Stimulated activated CD4-positive, alpha-beta T cell treated with anti-CD3 and anti-CD28 coated beads, Interleukin-4, amount 100 ng/mL, for 48 hours (primary cell): ENCODE measurements around the gene WAC.
"Not testable (repeated sequence)": the region's sequence is repeated elsewhere in the genome, so short reads cannot be mapped to it uniquely, and the experiment has no call there.

ENCODE experiments used
- DNase-seq, 2 donors: peaks; one replicate each; pipeline ENCODE4 v3.0.0-alpha.2; 2020; ENCODE audit warnings: low read depth in 2 of 2

WAC gene

GRCh38 chr10:28532337-28533185 is at the start of gene WAC:
Gene WAC (plus strand): TSS chr10:28533118. CDS start chr10:28533580, 462 bp downstream.
- DNase-seq: peak; percentile 94 to 97

DNA sequence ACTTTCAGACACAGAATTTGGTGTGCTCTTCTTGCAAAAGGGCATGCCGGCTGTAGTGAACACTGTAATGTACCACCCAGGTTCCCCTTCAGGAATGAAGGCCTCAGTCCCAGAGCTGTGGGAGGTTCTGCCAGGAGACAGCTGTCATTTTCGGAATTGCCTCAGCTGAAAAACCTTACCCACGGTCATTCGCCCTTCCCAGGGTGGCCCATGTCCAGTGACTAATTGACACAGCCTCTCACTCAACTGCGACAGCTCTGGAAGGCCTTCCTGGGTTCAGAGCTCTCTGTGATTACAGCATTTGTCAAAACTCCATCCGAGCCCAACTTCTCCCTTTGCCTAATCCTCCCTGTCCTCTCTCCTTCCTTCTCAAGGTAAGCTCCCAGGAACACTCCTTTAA is 43.7 kb upstream of the WAC start:
- no peak for DNase-seq

GRCh38 chr10:28490256-28490865 is 42.6 kb upstream of the WAC start:
- DNase-seq: not testable (repeated sequence)

DNA sequence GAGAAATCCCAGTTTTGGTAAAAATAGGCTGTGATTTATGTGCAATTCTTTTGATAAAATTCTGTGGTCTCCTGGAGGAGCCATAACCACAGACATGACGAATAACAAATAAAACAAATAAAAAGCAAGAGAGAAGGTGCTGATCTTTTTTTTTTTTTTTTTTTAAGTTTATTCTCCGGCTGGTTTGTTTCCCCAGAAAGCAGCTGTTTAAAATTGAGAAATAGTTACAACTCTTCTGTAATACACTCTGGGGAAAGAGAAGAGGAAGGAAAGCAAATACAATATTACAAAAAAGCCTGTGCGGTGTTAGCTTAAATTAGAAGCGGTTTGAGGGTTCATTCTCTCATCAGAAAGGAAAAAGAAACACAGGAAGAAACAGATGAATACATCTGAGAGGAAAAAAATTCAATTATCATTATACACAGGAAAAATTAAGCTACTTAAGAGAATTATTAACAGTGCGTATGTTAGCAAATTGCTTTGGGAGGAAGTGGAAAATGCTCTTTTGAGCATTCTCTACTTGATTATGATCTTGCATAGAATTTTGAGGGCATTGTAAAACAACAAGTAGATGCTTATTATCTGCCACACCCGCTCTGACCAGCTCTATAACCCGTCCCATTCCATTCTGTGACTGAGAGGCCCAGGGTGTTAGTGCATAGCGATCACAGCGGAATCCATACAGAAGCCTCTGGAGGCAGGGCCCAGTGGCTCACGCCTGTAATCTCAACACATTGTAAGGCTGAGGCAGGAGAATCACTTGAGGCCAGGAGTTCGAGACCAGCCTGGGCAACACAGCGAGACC is 40.6 kb upstream of the WAC start:
- DNase-seq: no peak

GRCh38 chr10:28494420-28494819 is 38.5 kb upstream of the WAC start:
- DNase-seq: no peak

DNA sequence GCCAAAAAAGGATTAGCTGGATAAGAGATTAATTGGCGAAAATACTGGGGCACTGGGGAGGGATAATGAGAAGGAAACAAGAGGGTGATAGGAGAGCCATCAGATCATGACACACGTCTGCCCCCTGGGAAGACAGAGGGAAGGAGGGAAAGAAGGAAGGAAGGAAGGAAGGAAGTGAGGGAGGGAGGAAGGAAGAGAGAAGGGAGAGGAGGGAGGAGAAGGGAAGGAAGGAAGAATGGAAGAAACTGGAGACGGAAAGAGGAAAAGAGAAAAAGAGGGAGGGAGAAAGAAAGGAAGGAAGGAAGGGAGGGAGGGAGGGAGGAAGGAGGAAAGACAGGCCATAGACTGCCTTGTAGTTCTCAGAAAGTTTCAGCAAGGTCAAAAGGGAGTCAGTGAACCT is 37.8 kb upstream of the WAC start:
- DNase-seq: no peak

GRCh38 chr10:28496017-28496416 is 36.9 kb upstream of the WAC start:
- DNase-seq: no peak

DNA sequence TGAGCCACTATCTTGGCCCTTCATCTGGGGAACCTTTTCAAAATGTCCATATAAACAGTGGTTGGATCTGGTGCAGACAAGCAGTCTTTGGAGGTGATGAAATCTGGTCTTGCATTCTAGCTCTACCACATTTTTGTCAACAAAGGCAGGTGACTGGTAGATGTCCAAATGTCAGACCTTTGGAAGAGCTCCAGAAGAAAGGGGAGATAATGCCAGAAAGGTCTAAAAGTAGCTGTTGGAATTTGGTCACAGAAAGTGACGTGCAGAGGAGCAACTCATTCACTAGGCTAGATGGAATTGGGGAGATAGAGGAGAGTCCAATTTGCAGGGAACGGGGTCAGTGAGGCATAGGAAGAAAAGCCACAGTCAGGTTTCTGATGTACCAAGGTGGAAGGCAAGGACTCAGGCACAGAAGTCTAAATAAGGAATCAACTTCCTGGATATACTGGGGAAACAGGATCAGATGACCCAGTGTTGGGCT is 36.4 kb upstream of the WAC start:
- no peak for DNase-seq

GRCh38 chr10:28497313-28498126 is 35.4 kb upstream of the WAC start:
- DNase-seq: no peak

DNA sequence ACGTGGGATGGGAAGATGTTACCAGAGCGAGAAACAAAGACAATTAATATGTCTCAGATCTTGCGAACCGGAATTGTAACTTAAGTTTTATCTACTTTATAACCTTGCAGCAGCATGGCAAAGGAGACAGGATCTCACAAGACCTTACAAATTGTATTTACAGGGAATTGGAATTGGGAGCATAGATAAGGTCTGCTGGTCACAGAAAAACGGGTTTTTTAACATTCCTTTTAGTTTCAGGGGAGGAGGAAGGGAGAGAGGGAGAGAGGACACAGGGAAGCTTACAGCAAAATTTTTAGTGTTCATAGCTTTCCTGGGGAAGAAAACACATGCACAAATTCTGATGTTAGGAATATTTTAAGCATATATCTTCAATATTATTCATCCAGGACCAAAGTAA is 32.7 kb upstream of the WAC start:
- not testable (repeated sequence) for DNase-seq

GRCh38 chr10:28503114-28503513 is 29.8 kb upstream of the WAC start:
- DNase-seq: no peak

DNA sequence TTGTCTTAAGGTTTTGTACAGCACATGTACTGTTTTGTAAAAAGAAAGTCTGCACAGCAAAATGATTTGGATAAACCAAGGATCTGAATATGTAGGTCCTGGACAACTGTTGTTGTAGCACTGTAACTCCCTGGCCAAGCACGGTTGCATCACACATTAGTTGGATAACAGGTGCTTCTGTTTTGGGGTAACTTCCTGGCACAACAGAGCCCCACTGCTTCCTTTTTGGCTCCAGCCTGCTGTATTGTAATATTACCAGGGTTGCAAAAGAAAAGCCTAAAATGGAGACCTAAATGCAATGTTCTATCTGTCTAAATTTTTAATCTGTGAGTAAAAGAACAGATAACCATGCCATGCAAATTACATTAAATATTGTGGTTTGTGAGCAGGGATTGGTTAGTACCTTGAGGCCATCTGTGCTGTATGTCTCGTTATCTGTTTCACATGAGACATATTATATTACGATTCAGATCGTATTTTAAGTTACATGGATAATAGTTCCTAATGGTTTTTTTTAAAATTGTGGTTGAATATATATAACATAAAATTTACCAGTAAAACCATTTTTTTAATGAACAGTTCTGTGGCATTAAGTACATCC is 27.5 kb upstream of the WAC start:
- no peak for DNase-seq

DNA sequence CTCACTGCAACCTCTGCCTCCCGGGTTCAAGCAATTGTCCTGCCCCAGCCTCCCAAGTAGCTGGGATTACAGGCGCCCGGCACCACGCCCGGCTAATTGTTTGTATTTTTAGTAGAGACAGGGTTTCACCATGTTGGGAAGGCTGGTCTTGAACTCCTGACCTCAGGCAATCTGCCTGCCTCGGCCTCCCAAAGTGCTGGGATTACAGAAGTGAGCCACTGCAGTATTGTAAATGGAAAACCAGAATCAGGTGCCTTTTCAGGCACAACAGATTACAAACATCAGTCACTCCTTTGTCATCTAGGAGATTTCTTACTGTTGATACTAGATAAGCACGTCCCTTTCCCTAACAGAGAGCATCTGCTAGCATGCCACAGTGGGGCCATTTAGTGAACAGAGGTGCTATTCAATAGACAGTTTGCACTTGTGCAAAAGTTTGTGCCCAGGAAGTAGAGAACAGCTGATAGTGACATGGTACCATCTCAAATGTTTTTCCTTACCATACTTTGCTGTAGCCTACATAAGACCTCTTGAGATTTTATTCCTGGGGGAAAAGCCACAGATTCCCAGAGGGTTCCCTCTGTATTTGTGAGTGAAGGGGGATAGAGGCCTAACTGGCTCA is 24.5 kb upstream of the WAC start:
- DNase-seq: no peak

GRCh38 chr10:28509286-28509685 is 23.6 kb upstream of the WAC start:
- DNase-seq: no peak

DNA sequence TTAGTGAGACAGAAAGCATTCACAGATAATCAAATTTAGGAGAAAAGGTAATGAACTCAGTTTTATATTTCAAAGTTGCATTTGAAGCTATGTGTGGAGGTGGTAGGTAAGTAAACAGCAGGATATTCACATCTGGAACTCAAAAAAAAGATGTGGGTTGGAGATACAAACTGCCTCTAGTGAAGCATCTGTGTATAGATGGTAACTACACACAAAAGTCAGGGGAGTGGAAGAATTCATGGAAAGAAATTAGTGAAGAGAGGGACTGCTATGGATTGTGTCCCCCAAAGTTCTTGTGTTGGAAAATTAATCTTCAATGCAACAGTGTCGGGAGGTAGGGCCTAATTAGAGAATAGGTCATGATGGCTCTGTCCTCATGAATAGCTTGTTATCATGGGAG is 18.3 kb upstream of the WAC start:
- no peak for DNase-seq

DNA sequence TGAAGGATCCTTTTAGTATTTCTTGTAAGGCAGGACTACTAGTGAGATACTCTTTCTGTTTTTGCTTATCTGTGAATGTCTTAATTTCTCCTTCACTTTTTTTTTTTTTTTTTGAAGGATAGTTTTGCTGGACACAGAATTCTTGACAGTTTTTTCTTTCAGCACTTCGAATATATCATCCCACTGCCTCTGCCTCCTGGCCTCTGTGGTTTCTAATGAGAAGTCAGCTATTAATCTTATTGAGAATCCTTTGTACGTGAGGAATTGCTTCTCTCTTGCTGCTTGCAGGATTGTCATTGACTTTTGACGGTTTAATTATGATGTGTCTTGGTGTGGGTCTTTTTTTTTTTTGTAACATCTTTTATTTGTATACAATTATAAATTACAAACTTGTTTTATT is 12.6 kb upstream of the WAC start:
- no peak for DNase-seq

DNA sequence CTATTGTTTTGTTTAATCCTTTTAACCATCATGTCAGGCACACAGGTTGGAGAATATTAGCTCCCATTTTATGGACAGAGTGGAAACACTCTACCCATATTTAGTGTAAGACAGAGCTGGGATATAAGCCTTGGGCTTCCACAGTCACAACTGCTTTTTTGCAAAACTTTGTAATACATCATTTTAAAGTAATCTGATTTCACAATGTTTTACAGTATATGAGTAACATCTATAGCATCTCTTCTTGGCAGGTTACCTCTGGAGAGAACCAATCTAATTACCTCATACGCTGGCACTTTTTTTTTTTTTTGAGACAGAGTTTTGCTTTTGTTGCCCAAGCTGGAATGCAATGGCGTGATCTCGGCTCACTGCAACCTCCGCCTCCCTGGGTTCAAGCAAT is 12.1 kb upstream of the WAC start:
- DNase-seq: not testable (repeated sequence)

DNA sequence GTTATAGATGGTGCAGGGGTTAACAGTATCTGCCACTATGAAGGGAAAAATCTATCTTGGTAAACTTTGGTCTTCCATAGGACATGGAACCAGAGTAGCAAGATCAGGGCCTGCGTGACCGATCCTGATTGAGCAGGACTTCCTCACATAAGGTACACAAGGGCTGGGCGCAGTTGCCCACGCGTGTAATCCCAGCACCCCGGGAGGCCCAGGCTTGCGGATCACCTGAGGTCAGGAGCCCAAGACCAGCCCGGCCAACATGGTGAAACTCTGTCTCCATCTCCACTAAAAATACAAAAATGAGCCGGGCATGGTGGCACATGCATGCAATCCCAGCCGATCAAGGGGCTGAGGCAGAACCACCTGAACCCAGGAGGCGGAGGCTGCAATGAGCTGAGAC is 11.0 kb upstream of the WAC start:
- not testable (repeated sequence) for DNase-seq

DNA sequence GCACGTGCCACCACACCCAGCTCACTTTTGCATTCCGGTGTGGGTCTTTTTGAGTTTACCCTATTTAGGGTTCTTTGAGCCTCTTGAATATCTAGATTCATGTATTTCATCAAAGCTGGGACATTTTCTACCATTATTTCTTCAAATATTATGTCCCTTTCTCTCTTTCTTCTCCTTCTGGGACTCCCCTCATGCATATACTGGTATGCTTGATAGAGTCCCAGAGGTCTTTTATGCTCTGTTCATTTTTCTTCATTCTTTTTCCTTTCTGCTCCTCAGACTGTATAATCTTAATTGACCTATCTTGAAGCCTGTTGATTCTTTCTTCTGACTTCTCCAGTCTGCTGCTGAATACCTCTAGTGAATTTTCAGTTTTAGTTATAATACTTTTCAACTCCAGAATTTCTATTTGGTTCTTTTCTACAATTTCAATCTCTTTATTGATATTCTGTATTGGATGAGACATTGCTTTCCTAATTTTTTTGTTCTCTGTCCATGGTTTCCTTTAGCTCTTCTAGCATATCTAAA is 9.1 kb upstream of the WAC start:
- no peak for DNase-seq

DNA sequence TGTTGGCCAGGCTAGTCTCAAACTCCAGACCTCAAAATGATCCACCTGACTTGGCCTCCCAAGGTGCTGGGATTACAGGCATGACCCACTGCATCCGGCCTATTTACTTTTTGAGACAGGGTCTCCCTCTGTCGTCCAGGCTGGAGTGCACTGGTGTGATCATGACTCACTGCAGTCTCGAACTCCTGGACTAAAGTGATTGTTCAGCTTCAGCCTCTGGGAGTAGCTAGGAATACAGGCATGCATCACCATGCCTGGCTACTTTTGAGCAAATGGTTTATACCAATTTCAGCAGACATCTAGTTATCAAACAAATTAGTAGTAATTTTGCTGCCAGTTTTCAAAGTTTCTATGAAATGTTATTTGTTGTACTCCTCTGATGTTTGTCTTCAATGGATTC is 2.2 kb upstream of the WAC start:
- no peak for DNase-seq

DNA sequence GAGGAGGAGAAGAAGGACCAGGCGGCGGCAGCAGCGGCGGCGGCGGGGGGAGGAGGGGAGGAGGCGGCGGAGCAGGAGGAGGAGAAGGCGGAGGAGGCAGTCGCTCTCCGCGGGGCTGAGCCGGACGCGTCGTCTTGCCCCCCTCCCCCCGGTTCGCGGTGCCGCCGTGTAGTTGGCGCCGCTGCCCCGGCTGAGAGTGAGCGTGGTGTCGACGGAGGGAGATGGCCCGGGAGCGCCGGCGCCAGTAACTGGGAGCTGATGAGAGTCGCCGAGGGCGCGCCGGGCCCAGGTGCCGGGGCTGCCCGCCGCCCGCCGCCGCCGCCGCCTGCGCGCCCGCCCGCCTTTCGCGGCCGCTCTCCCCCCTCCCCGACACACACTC is 257 bp downstream of the WAC start:
- DNase-seq: no peak
